AG08395 (cell line): ENCODE measurements around the gene NEMP2.

Experiments used
- DNase-seq: peaks from one replicate; pipeline ENCODE4 v3.0.0; 2012; ENCODE audit warnings: mixed read lengths, low spot score

NEMP2 gene

DNA sequence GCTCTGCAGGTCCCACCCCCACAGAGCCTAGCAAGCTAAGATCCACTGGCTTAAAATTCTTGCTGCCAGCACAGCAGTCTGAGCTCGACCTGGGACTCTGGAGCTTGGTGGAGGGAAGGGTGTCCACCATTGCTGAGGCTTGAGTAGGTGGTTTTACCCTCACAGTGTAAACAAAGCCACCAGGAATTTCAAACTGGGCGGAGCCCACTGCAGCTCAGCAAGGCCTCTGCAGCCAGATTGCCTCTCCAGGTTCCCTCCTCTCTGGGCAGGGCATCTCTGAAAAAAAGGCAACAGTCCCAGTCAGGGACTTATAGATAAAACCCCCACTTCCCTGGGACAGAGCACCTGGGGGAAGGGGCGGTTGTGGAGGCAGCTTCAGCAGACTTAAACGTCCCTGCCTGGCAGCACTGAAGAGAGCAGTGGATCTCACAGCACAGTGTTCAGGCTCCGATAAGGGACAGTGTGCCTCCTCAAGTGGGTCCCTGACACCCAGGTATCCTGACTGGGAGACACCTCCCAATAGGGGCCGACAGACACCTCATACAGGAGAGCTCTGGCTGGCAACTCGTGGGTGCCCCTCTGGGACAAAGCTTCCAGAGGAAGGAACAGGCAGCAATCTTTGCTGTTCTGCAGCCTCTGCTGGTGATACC is 20.0 kb upstream of the NEMP2 start:
- DNase-seq = no peak

DNA sequence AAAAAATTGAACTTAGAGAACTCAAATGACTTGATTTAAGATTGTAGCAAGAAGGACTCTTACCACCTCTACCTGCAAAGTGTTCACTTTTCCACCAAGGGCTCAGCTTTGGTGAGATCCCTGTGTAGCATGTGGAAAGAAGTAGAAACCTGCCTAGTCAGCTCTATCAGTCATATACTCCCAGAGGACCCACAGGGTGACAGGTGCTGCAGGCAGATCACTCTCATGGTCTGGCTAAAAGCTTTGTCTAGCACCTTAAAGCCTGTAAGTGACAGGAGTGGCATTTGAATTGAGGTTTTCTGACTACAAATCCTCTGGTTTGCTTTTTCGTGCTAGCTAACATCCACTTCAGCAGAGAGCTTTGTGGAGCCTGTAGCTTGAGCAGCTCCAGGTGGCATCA is 18.7 kb upstream of the NEMP2 start:
- DNase-seq = no peak

DNA sequence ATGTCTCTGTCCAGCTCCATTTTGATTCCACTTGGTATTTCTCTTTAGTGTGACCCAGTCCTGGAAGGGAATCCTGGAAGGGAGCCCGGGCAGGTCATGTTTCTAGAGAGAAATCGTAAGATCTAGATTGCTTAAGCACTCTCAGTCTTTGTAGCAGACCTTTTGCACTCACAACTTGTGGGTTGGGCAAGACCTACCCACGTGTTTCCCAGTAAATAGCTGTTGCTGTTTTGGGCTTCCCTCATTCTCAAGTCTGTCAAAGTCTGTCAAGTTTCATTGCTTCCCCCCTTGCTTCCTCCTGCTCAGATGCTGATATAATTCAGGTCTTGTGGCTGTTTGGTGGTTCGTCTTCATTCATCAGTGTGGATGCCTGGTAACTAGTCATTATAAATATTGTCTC is 17.4 kb upstream of the NEMP2 start:
- no peak for DNase-seq

DNA sequence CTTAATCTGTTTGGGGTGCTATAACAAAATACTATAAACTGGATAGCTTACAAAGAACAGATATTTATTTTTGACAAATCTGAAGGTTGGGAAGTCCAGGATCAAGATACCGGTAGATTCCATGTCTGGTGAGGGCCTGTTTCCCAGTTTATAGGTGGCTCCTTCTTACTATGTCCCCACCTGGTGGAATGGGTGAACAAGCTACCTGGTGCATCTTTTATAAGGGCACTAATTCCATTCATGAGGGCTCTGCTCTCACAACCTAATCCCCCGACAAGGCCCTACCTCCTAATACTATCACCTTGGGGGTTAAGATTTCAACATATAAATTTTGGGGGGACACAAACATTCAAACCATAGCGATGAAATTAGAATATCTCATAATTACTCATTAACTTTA is 15.6 kb upstream of the NEMP2 start:
- DNase-seq = no peak

DNA sequence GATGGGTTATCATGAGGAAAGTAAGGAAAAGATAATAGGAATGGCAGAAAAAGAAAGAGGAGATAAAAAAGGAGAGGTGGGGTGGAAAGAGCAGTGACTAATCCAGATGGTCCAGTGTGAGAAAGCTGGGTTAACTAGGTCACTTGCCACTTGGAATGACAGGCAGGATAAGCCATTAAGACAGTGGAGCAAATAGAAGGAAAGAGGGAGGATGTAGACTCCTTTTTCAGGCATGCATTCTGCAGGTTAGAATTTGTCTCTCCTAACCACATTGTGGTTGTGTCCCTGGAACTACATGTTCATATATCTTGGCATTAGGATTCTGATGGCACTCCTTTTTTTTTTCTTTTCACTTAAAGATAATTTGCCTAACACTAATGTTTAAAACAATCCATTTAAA is 13.4 kb upstream of the NEMP2 start:
- DNase-seq = no peak

DNA sequence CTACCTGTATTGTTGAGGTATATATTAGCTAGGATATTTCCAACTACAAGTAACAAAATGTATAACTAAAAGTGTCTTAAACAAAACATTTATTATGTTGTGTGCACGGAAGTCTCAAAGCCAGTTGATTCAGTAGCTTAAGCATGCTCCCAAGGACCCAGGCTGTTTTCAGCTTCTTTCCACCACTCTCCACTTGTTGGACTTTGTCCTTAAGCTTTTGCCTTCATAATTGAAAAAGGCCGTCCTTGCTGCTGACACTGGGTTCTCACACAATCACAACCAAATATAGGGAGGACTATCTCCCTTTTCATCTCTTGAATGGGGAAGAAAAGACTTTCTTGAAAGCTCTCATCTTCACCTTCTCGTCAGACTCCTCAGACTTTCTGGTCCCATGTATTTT is 12.2 kb upstream of the NEMP2 start:
- DNase-seq = no peak

DNA sequence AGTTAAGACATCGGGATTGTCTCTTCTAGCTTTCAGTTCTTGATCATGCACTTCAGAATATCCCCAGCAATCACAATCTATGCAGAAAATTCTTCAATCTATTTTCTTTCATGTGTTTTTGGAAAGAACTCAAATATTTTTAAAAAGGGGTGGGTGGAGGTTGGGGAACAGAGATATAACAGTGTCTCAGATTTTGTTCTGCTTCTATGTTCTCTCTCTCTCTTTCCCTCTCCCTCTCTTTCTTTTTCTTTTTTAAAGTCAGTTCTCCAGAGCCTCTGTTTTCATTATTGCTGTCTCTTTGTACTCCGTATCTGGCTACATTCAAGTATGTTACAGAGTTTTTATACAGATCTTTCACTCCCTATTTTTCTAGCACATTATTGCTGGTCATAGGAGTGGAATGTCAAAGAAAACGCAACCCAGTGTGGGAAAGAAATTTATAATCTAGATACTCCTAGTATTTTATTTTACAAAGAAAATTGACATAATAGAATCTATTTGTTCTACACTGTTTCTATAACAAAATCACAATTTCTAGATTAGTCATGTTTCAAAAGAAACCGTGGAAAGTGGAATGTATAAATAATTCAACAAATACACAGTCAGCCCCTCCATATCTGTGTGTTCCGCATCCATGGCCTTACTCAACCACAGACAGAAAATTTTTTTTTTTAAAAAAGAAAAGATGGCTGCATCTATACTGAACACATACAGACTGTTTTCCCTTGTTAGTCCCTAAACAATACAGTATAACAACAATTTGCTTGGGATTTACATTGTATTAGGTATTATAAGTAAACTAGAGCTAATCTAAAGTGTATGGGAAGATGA is 11.2 kb upstream of the NEMP2 start:
- DNase-seq = no peak

DNA sequence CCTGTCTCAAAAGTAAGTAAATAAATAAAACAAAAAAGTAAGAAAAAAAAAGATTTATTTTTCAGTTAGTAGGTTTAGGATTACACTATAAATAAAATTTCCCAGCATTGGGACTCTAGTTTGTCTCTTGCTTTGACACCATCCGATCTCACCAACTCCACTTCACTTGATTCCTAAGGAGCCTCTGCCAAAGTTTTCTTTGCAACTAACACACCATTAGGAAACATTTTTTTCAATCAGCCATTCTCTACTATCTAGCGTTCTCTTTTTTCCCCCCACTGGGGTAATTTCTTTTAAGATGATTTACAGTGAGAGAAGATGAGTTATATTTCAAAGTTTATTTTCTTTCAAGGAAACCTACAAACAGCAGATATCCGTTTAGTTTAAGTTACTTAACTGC is 10.6 kb upstream of the NEMP2 start:
- DNase-seq = no peak

DNA sequence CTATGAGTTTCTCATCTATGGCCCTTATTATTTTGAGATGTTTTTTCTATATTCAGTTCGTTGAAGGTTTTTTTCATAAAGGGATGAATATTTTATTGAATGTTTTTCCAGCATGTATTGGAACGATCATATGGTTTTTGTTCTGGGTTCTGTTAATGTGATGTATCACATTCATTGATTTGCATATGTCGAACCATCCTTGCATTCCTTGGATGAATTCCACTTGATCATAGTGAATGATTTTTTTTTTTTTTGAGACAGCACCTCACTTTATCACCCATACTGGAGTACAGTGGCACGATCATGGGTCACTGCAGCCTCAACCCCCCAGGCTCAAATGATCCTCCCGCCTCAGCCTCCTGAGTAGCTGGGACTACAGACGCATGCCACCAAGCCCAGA is 5.5 kb upstream of the NEMP2 start:
- no peak for DNase-seq

DNA sequence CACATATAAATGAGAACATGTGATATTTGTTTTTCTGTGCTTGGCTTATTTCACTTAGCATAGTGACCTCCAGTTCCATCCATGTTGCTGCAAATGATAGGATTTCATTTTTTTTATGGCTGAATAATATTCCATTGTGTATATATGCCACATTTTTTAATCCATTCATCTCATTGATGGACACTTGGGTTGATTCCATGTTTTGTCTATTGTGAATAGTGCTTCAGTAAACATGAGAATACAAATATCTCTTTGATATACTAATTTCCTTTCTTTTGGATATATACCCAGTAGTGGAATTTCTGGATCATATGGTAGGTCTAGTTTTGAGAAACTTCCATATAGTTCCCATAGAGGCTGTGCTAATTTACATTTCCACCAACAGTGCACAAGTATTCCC is 3.7 kb upstream of the NEMP2 start:
- DNase-seq = no peak

DNA sequence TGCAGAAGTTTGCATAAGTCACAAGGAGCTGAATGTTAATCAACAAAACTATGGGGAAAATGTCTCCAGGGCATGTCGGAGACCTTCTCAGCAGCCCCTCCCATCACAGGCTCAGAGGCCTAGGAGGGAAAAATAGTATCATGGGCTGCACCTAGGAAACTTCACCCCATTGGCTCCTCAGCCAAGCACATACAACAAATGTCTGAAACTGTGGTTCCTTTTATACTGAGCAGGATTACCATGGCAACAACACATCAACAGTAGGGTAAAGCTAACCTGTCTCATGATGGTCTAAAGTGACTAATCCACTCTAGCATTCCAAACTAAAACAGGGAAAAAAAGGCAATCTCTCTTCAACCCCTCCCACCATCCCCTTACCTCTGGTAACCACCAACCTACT is 3.2 kb upstream of the NEMP2 start:
- DNase-seq = no peak

DNA sequence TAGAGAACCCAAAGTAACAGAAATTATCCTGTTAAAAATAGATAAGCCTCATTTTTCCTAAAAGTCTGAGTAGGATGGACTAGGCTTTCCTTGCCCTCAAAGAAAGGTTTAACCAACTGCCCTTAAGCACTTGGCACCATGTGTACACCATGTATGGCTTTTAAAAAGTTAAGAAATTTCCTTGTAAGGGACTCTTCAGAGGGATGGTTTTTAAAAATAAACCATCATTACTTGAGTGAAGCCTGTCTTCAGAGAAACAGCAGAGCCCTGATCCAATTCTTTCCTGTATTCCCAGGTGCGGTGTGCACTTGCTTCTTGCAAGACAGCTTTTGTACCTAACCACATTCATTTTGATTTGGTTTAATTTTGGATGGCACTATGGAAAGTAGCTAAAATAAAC is 1.1 kb upstream of the NEMP2 start:
- no peak for DNase-seq

DNA sequence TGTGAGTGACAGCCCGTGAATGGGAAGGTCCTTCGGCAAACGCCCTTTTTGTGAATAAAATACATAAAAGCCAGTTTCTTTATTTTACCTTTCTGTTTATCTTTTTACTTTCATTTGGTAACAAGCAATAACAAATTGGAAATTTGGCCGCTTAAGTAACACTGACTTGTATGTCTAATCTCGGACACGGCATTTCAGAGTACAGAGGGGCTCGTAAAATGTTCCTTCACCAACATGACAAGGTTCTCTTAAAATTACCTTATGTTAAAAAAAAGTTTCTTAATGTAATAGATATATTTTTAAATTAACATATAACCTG is 558 bp upstream of the NEMP2 start:
- no peak for DNase-seq

DNA sequence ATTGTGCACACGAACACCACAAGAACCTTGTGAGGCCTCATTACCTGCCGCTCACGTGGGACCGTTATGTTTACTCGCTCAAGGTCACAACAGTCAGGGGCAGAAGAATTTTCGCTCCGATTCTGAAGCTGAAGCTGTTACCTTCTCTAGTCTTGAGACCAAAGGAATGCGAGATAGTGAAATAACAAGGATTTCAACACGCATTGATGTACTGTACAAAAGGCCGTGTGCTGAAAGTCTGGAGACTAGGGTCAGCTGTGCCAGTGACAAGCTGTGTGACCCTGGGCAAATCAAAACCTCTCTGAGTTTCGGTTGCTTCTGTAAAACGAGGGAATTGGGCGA is 583 bp downstream of the NEMP2 start:
- DNase-seq = no peak

DNA sequence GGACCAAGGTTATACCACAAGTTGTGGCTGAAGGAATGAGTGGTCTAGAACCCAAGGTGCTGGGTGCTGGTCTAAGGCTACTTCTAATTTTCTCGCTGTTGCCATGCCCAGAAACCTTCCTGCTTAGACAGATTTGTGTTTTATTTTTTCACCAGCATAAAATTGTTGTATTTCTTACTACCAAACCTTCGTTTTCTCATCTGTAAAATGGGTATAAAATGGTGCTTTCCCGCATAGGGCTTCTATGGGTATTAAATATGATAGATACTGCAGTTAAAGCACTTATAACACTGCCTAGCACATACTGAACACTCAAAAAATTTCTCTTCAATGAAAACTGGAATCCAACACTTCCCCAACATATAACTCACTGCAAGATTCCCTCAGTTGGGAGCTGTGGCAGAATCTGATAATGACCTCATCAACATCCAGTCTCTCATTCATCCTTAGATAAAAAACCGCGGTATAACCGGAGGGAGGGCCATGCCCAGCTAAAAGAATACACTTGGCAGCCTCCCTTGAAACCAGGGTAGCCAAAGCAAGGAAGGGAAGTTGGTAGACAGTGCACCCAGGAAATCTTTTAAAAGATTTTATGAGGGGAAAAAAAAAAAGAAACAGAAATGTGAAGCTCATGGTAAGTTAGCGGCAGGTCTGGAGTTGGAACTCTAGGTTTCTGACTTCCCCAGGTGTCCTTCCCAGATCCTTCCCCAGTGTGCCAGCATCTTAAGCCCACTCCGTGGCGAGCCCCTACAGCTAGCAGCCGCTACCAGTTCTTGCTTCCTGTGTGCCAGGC is 1.2 kb downstream of the NEMP2 start:
- no peak for DNase-seq

DNA sequence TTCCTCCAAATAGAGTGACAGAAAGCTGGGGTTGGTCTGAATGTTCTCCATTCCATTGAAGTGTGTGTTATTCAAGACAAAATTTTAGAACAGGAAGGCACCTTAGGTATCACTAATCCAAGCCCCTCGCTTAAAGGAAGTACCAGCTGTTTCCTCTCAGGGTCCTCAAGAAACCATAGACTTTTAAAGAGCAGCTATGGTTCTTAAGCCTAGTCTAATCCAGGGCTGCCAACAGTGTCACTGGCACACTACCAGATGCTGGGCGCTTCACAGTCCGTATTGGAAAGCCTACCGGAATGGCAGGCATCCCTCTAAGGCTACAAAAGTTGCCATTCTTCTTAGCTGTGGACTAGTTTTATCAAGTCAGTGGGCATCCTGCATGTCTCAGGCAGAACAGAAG is 1.9 kb downstream of the NEMP2 start:
- no peak for DNase-seq

DNA sequence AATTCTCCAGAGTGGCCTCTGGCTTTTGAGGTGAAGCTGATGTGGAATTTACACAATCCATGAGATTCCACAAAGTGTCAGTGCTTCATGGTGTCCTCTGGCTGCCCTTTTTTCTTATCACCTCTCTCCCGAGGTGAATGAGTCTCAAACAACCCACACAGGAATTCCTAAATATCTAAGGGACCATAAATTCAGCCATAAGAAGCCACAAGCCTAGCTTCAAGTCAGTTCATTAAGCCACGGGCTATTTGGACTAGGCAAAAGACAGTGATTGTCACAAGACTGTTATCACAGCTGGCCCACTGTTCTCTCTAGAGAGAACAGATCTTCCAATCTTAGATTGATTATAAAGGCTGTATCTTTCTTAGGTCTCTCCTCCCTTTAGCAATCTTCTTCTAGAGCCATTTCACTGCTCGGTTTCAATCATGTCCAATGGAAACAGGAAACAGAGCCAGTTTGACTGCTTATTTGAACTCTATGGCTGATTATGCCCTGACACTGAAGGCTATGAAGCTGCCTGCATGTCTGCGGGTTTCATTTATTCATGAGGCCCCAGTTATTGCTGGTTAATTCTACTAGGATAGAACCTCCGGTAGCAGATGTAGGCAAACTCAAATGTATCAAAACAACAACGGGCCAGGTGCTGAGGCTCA is 4.1 kb downstream of the NEMP2 start:
- no peak for DNase-seq

DNA sequence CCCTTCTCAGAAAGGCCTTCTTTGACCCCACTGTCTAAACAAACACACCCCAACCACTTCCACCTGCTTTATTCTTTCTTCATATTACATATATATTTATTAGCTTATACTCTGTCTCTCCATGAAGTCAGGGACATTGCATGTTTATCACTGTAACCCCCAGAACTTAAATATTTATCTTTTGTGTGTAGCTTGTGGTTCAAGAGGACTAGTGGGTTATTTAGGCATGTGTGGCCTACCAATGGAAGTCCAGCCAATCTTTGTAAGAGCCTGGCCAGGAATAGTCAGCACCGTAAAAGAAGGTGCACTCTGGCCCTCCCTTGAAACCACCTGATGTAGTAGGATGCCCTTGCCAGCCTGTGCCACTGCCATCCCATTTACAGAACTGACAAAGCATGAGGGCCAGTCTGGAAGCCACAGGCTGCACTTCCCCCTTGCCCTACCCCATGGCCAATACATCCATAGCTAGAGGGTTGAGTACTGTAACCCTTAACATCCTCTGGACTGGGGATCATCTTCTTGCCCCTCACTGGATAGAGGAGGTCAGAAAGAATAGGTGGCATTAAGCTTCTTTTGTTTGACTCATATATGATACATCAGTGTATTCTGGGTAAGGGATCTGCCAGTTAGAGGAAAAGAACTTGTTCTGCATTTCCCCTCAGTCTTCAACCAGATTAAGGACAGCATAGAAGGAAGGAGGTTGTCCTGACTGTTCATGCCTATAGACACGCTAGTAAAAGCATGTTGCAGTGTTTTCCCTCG is 4.9 kb downstream of the NEMP2 start:
- DNase-seq = no peak

DNA sequence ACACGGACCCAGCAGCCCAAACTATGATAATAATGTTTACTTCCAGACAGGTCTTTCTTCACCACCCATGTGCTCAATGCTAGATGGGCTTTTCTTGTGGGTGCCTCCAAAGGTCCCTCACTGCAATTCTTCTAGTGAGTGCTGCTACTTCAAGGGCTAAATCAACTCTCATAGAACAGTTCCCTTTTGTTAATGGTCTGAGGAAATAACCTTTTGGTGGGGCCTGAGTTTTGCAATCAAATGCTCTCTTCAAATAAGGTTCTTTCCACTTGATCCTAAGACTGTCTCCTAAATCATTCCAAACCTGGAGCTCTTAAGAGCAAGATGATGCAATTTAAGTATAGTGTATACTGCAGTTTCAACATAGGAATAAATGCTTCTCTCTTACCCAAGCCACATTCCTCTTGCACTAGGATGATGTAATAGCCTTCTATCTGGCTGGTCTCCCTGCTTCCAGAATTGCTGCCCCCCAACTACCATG is 6.0 kb downstream of the NEMP2 start:
- peak; percentile 13 for DNase-seq

DNA sequence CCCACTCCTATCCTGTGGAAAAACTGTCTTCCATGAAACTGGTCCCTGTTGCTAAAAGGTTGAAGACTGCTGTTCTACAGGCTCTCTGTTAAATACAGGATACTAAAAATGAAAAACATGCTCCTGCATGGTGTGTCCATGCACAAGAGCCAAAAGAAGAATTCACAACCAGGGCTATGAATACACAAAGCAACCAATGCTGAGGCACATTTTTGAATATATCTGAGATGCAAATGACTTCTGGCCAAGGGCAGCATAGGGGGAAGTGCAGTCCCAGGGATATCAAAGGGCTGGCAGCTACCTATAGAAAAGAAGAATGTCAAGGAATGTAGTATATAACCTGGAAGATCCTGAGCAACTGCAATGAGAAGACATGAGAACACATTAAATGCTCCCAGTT is 6.6 kb downstream of the NEMP2 start:
- no peak for DNase-seq

DNA sequence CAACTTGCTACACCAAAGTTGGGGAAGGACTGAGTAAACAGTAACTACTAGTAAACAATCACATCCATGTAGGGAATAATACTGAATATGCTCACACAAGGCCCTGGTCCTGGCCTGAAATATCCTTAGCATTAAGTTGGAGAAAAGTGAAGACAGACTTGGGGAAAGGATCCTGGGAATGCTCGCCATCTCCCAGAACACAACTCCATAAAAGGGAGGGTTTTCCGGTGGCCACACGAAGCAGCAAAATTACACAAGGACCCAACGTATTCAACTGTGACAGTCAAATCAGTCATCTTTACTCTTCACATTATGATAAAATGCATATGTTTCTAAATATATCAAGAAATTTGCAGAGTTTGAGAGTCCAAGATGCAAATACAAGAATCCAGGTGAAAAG is 7.3 kb downstream of the NEMP2 start:
- DNase-seq = no peak
